ENCODE measurements around the gene TNK1.

DNA sequence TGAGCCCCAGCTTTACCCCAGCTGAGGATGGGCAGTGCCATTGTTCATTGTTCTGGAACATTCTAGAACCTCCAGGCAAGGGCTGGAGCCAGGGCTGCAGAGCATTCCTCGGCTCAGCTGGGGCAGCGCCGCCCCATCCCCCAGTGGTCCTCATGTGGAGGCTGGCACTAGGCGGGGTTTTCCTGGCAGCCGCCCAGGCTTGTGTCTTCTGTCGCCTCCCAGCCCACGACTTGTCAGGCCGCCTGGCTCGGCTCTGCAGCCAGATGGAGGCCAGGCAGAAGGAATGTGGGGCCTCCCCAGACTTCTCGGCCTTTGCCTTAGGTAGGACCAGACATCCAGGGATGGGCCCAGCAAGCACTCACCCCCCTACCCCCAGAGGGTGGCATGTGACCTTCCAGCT, 25.8 kb upstream of the TNK1 start, which contains the start of gene TMEM95:
- TF ChIP-seq, protein P1, sequence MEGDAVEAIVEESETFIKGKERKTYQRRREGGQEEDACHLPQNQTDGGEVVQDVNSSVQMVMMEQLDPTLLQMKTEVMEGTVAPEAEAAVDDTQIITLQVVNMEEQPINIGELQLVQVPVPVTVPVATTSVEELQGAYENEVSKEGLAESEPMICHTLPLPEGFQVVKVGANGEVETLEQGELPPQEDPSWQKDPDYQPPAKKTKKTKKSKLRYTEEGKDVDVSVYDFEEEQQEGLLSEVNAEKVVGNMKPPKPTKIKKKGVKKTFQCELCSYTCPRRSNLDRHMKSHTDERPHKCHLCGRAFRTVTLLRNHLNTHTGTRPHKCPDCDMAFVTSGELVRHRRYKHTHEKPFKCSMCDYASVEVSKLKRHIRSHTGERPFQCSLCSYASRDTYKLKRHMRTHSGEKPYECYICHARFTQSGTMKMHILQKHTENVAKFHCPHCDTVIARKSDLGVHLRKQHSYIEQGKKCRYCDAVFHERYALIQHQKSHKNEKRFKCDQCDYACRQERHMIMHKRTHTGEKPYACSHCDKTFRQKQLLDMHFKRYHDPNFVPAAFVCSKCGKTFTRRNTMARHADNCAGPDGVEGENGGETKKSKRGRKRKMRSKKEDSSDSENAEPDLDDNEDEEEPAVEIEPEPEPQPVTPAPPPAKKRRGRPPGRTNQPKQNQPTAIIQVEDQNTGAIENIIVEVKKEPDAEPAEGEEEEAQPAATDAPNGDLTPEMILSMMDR (IDR thresholded peaks at IDR 0.05; ENCODE audit: poor library complexity), result no peak
- TF ChIP-seq EZH2phosphoT487 (IDR thresholded peaks at IDR 0.05; ENCODE audit: low read depth, severe bottlenecking, unreplicated experiment) (no peak), EZH2 (IDR thresholded peaks at IDR 0.05; ENCODE audit: borderline replicate concordance) (no peak)
